Panc1 (cell line): ENCODE measurements around the gene TM4SF20. TPM values are rescaled to one million over a fixed set of nuclear protein-coding genes. Genes with fewer than 3 reads are reported as not detected.

ENCODE experiments used
- ATAC-seq: fragments of 200-7000 bp; cut with Tn5 transposase; 2 replicates; pipeline ENCODE4 v1.9.1; 2020; ENCODE audit warnings: mild to moderate bottlenecking, moderate library complexity
- BruUV-seq: library from RNA; stranded (reverse); fragments of 400-500 nt; replicated peaks from 2 replicates; lab custom pipeline; 2021; lab: Mats Ljungman, UMichigan
- CTCF ChIA-PET: fragments of 300-600 bp; sonication (Branson Sonifier 250); formaldehyde crosslinking; loops from one replicate; lab custom pipeline; 2022; ENCODE audit warnings: antibody characterized with exemption; lab: Charles Lee
- POLR2A ChIA-PET: fragments of 300-600 bp; sonication (Branson Sonifier 250); formaldehyde crosslinking; loops from one replicate; lab custom pipeline; 2022; ENCODE audit warnings: antibody characterized with exemption; lab: Charles Lee
- DNase-seq: peaks from one replicate; pipeline ENCODE4 v3.0.0-alpha.2; 2010; ENCODE audit warnings: low read depth, low spot score
- H3K27ac ChIP-seq: 2 replicates; pipeline ENCODE4 v1.5.1; 2011; ENCODE audit warnings: mild to moderate bottlenecking, low read length, inconsistent platforms
- H3K27me3 ChIP-seq: fragments of 200-500 bp; sonication (Bioruptor generic); 2 replicates; pipeline ENCODE4 v1.6.0; 2014; ENCODE audit warnings: low read length, inconsistent platforms; ENCODE audit not compliant: control insufficient read depth, insufficient read depth
- H3K36me3 ChIP-seq: fragments of 200-500 bp; sonication (Bioruptor generic); 2 replicates; pipeline ENCODE4 v1.5.1; 2014; ENCODE audit warnings: inconsistent platforms, mild to moderate bottlenecking, low read length, moderate library complexity; ENCODE audit not compliant: control insufficient read depth, insufficient read depth
- H3K4me1 ChIP-seq: 2 replicates; pipeline ENCODE4 v1.5.1; 2011; ENCODE audit warnings: inconsistent platforms, mild to moderate bottlenecking, low read length, moderate library complexity; ENCODE audit not compliant: control insufficient read depth, insufficient read depth
- H3K4me3 ChIP-seq, 2 experiments: 2 replicates each; pipeline ENCODE4 v1.5.1; 2011 to 2012; ENCODE audit warnings: low read depth in 2 of 2, low read length in 2 of 2, mild to moderate bottlenecking in 2 of 2, inconsistent platforms in 1 of 2, moderate library complexity in 1 of 2
- H3K9me3 ChIP-seq: fragments of 200-500 bp; sonication (Bioruptor generic); 2 replicates; pipeline ENCODE4 v1.5.1; 2014; ENCODE audit warnings: low read depth, mild to moderate bottlenecking, inconsistent platforms, low read length, moderate library complexity; ENCODE audit not compliant: control insufficient read depth, insufficient read depth
- POLR2AphosphoS5 ChIP-seq: IDR thresholded peaks from 2 replicates; pipeline ENCODE4 v1.6.1; 2012; ENCODE audit warnings: mild to moderate bottlenecking, low read depth, low read length, moderate library complexity
- SIN3A ChIP-seq: IDR thresholded peaks from 2 replicates; pipeline ENCODE4 v1.6.1; 2012; ENCODE audit warnings: low read depth, mild to moderate bottlenecking, low read length, moderate library complexity, borderline replicate concordance; ENCODE audit not compliant: insufficient read depth
- TCF7L2 ChIP-seq: IDR thresholded peaks from 2 replicates; pipeline ENCODE4 v1.6.1; 2011; ENCODE audit warnings: mild to moderate bottlenecking, low read depth, low read length, inconsistent platforms
- in situ Hi-C: cut with HindIII; loops from 2 replicates; pipeline ENCODE4 v1.10.0; 2016; ENCODE audit warnings: low sequenced_read_pairs, low pct_unique_long_range_greater_than_20kb
- intact Hi-C: fragments of 100-400 bp; cut with micrococcal nuclease; formaldehyde crosslinking; loops from one replicate; pipeline ENCODE4 v1.10.0; 2022; ENCODE audit not compliant: unreplicated experiment
- total RNA-seq: library from RNA; stranded (reverse); gene quantifications from one replicate; pipeline ENCODE4 v1.2.1, GENCODE V29; 2021; ENCODE audit not compliant: unreplicated experiment
- TF ChIP-seq, protein P1 (sequence below): fragments of 450-650 bp; IDR thresholded peaks from 2 replicates; pipeline ENCODE4 v1.5.1; 2017; ENCODE audit warnings: mild to moderate bottlenecking
- TF ChIP-seq, protein P2 (sequence below), 2 experiments: IDR thresholded peaks; 2 replicates each; pipeline ENCODE4 v1.6.1; 2011 to 2012; ENCODE audit warnings: low read depth in 2 of 2, control low read depth in 1 of 2, low read length in 1 of 2, mild to moderate bottlenecking in 1 of 2, moderate library complexity in 1 of 2; ENCODE audit not compliant: insufficient read depth in 1 of 2

The TM4SF20 gene
- total RNA-seq, 1 experiment from 2014 or later, result not detected

DNA sequence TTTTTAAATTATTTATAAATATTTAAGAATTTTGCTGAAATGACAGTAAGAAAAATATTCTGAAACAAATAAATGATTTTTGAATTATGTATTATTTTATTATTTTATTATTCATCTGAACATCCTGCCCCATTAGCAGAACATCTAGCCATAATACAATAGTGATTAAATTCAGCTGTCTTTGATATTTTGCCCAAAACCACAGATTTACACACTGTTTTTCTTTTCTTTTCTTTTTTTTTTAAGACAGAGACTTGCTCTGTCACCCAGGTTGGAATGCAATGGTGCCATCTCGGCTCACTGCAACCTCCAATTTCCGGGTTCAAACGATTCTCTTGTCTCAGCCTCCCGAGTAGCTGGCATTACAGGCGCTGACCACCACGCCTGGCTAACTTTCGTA is 10.6 kb upstream of the TM4SF20 start:
- H3K9me3 ChIP-seq, result no peaks in the 10 kb centered on the region
- no peak for DNase-seq
- H3K27ac ChIP-seq, result no peak overlapping the region
- no peaks in the 10 kb centered on the region for H3K36me3 ChIP-seq
- ATAC-seq, result no peak
- H3K27me3 ChIP-seq, result no peaks in the 10 kb centered on the region
- POLR2A ChIA-PET, result no interaction called here
- no TSS peak for BruUV-seq
- TF ChIP-seq POLR2AphosphoS5, result no peak
- no peak overlapping the region for H3K4me3 ChIP-seq
- in situ Hi-C loops, result no loop called here
- intact Hi-C loops, result loop anchor here (10.0 kb wide), 1 partner anchor 255 kb away; no protein-coding TSS in a partner anchor
- CTCF ChIA-PET, result no interaction called here
- peaks cover 3% of the 10 kb centered on the region; the same call in 1 of the 2 replicates for H3K4me1 ChIP-seq

DNA sequence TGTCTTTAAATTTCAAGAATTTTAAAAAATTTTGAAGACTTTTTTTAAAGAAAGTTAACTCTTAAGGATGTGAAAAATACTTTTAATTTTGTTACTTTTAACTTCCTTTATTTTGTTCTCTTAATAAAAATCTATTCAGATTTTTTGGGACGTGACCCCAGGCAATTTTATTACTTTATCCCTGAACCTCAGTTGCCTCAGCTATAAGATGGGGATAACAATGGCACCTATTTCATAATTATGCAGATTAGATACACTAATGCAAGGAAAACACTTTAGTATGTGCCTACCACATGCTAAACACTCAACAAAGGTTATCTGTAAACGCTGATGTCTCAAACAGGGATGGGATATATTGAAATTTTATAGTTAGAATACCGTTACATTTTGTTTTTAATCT is 10.1 kb upstream of the TM4SF20 start:
- DNase-seq (no peak), ATAC-seq (no peak)
- no peaks in the 10 kb centered on the region for H3K27me3 ChIP-seq
- no peak overlapping the region for H3K27ac ChIP-seq
- CTCF ChIA-PET, result no interaction called here
- no peak overlapping the region for H3K4me3 ChIP-seq
- POLR2A ChIA-PET, result no interaction called here
- no peaks in the 10 kb centered on the region for H3K36me3 ChIP-seq
- in situ Hi-C loops (no loop called here), intact Hi-C loops (loop anchor here (10.0 kb wide), 1 partner anchor 254 kb away; no protein-coding TSS in a partner anchor)
- no peaks in the 10 kb centered on the region for H3K9me3 ChIP-seq
- TF ChIP-seq POLR2AphosphoS5 (no peak), SIN3A (no peak), TCF7L2 (no peak)
- TF ChIP-seq, protein P1, sequence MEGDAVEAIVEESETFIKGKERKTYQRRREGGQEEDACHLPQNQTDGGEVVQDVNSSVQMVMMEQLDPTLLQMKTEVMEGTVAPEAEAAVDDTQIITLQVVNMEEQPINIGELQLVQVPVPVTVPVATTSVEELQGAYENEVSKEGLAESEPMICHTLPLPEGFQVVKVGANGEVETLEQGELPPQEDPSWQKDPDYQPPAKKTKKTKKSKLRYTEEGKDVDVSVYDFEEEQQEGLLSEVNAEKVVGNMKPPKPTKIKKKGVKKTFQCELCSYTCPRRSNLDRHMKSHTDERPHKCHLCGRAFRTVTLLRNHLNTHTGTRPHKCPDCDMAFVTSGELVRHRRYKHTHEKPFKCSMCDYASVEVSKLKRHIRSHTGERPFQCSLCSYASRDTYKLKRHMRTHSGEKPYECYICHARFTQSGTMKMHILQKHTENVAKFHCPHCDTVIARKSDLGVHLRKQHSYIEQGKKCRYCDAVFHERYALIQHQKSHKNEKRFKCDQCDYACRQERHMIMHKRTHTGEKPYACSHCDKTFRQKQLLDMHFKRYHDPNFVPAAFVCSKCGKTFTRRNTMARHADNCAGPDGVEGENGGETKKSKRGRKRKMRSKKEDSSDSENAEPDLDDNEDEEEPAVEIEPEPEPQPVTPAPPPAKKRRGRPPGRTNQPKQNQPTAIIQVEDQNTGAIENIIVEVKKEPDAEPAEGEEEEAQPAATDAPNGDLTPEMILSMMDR, result no peak
- TF ChIP-seq, protein P2, sequence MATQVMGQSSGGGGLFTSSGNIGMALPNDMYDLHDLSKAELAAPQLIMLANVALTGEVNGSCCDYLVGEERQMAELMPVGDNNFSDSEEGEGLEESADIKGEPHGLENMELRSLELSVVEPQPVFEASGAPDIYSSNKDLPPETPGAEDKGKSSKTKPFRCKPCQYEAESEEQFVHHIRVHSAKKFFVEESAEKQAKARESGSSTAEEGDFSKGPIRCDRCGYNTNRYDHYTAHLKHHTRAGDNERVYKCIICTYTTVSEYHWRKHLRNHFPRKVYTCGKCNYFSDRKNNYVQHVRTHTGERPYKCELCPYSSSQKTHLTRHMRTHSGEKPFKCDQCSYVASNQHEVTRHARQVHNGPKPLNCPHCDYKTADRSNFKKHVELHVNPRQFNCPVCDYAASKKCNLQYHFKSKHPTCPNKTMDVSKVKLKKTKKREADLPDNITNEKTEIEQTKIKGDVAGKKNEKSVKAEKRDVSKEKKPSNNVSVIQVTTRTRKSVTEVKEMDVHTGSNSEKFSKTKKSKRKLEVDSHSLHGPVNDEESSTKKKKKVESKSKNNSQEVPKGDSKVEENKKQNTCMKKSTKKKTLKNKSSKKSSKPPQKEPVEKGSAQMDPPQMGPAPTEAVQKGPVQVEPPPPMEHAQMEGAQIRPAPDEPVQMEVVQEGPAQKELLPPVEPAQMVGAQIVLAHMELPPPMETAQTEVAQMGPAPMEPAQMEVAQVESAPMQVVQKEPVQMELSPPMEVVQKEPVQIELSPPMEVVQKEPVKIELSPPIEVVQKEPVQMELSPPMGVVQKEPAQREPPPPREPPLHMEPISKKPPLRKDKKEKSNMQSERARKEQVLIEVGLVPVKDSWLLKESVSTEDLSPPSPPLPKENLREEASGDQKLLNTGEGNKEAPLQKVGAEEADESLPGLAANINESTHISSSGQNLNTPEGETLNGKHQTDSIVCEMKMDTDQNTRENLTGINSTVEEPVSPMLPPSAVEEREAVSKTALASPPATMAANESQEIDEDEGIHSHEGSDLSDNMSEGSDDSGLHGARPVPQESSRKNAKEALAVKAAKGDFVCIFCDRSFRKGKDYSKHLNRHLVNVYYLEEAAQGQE (IDR thresholded peaks at IDR 0.05; ENCODE audit: insufficient read depth in 1 of 2, low read depth in 2 of 2, low read length in 1 of 2), result no peak
- no TSS peak for BruUV-seq
- peaks cover 3% of the 10 kb centered on the region; the same call in 1 of the 2 replicates for H3K4me1 ChIP-seq

DNA sequence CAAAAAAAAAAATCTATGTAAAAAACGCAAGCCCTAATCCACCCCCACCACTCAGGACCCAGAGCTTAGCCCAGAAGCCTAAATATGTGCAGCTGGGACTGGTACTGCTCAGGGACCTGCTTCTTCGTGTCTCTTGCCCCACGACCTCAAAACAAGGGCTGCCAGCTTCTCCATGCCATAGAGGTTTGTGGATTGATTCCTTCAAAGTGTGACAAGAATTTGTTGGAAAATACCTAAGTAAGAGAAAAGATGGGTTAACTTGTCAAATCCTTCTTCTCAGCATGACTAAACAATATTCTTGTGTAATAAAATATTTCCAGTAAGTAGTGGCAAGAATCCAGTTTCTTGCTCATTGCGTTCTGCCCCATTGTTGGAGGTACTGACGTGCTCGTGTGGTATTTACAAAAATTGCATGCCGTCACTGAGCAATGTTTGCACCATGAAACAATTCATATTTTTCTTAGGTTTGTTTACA is 9.5 kb upstream of the TM4SF20 start:
- BruUV-seq, result no TSS peak
- H3K27ac ChIP-seq, result no peak overlapping the region
- H3K27me3 ChIP-seq, result peaks cover 2% of the 10 kb centered on the region; the same call in 1 of the 2 replicates
- ATAC-seq, result no peak
- DNase-seq, result peak; percentile 95
- POLR2A ChIA-PET, result no interaction called here
- CTCF ChIA-PET, result no interaction called here
- no peaks in the 10 kb centered on the region for H3K36me3 ChIP-seq
- intact Hi-C loops, result loop anchor here (10.0 kb wide), 1 partner anchor 254 kb away; no protein-coding TSS in a partner anchor
- peaks cover 3% of the 10 kb centered on the region; the same call in 1 of the 2 replicates for H3K4me1 ChIP-seq
- H3K4me3 ChIP-seq, result no peak overlapping the region
- no peaks in the 10 kb centered on the region for H3K9me3 ChIP-seq
- in situ Hi-C loops, result no loop called here
- TF ChIP-seq, protein P1, result no peak
- no peak for TF ChIP-seq POLR2AphosphoS5
- TF ChIP-seq SIN3A, result no peak
- no peak for TF ChIP-seq TCF7L2
- TF ChIP-seq, protein P2 (IDR thresholded peaks at IDR 0.05; ENCODE audit: insufficient read depth in 1 of 2, low read depth in 2 of 2, low read length in 1 of 2), result no peak
